HL-60 (cell line): ENCODE measurements around the gene PIK3R1.

Source experiments
- DNase-seq, 2 experiments: peaks; one replicate each; pipeline ENCODE4 v3.0.0-alpha.2; 2010 to 2020; ENCODE audit warnings: low read depth in 1 of 2, low spot score in 1 of 2
- H3K27ac ChIP-seq: fragments of 250-450 bp; sonication (Bioruptor Pico); replicated peaks from 2 replicates; pipeline ENCODE4 v1.5.1; 2020; ENCODE audit warnings: mild to moderate bottlenecking, moderate library complexity
- H3K27me3 ChIP-seq: fragments of 250-450 bp; sonication (Bioruptor Pico); 2 replicates; pipeline ENCODE4 v1.5.1; 2021; ENCODE audit warnings: mild to moderate bottlenecking, moderate library complexity; ENCODE audit not compliant: insufficient read depth, poor library complexity, severe bottlenecking
- H3K4me3 ChIP-seq: replicated peaks from 2 replicates; pipeline ENCODE4 v1.5.1; 2011; ENCODE audit warnings: mild to moderate bottlenecking, control low read depth, low read length; ENCODE audit not compliant: insufficient read depth
- CTCF ChIP-seq: IDR thresholded peaks from one replicate; pipeline ENCODE4 v1.5.1; 2011; ENCODE audit warnings: low read length, control low read depth, inconsistent platforms; ENCODE audit not compliant: insufficient read depth
- GABPA ChIP-seq: IDR thresholded peaks from 2 replicates; pipeline ENCODE4 v1.6.1; 2012; ENCODE audit warnings: low read depth
- POLR2AphosphoS5 ChIP-seq: IDR thresholded peaks from 2 replicates; pipeline ENCODE4 v1.6.1; 2012; ENCODE audit warnings: low read depth
- REST ChIP-seq: IDR thresholded peaks from 2 replicates; pipeline ENCODE4 v1.6.1; 2012; ENCODE audit warnings: low read depth; ENCODE audit not compliant: insufficient replicate concordance
- SPI1 ChIP-seq: IDR thresholded peaks from 2 replicates; pipeline ENCODE4 v1.6.1; 2012; ENCODE audit warnings: low read depth, mild to moderate bottlenecking, borderline replicate concordance

The PIK3R1 gene

GRCh38 chr5:68287976-68288706 is 72.6 kb downstream of the PIK3R1 start:
- no peak for DNase-seq
- H3K27ac ChIP-seq: no peak overlapping the region
- no peak overlapping the region for H3K4me3 ChIP-seq

GRCh38 chr5:68288707-68289134 is 73.2 kb downstream of the PIK3R1 start:
- H3K27me3 ChIP-seq: no peaks in the 10 kb centered on the region
- TF ChIP-seq CTCF (no peak), POLR2AphosphoS5 (no peak), GABPA (no peak), SPI1 (no peak), REST (no peak)
- no peak overlapping the region for H3K4me3 ChIP-seq
- no peak overlapping the region for H3K27ac ChIP-seq
- DNase-seq: no peak

More at GRCh38 chr5:68287976-68288706, 72.6 kb downstream of the PIK3R1 start:
- TF ChIP-seq POLR2AphosphoS5 (no peak), REST (no peak), GABPA (no peak), CTCF (no peak), SPI1 (no peak)
- H3K27me3 ChIP-seq: no peaks in the 10 kb centered on the region

- TF ChIP-seq GABPA (no peak), CTCF (no peak), REST (no peak), POLR2AphosphoS5 (no peak), SPI1 (no peak)
- Histone ChIP-seq H3K4me3 (no peak overlapping the region), H3K27ac (no peak overlapping the region), H3K27me3 (no peaks in the 10 kb centered on the region)
- DNase-seq: no peak
Observed at GRCh38 chr5:68289498-68289897, 73.9 kb downstream of the PIK3R1 start.
